HG03066 (cell line): ENCODE results near the gene C13orf46.
"Not testable (repeated sequence)": the region's sequence is repeated elsewhere in the genome, so short reads cannot be mapped to it uniquely, and the experiment has no call there.

ENCODE experiments used
- ATAC-seq: cut with Tn5 transposase; IDR thresholded peaks from one replicate; pipeline ENCODE4 v1.9.1; 2021; ENCODE audit warnings: low read depth; ENCODE audit not compliant: unreplicated experiment

Gene C13orf46

GRCh38 chr13:113914333-113915011 is 59.4 kb downstream of the C13orf46 start:
- ATAC-seq = no peak

GRCh38 chr13:113913838-113914237 is 60.0 kb downstream of the C13orf46 start:
- not testable (repeated sequence) for ATAC-seq

- ATAC-seq = not testable (repeated sequence)
Measured at GRCh38 chr13:113913408-113913807, 60.5 kb downstream of the C13orf46 start.

- no peak for ATAC-seq
Measured at GRCh38 chr13:113912596-113912995, 61.3 kb downstream of the C13orf46 start.

GRCh38 chr13:113907635-113908617 is 66.0 kb downstream of the C13orf46 start:
- ATAC-seq = no peak

GRCh38 chr13:113906571-113906970 is 67.3 kb downstream of the C13orf46 start:
- no peak for ATAC-seq

- ATAC-seq = no peak
Measured at GRCh38 chr13:113905942-113906341, 67.9 kb downstream of the C13orf46 start.

- ATAC-seq = no peak
Measured at GRCh38 chr13:113905018-113905417, 68.9 kb downstream of the C13orf46 start.

- ATAC-seq = no peak
Measured at GRCh38 chr13:113904411-113904810, 69.5 kb downstream of the C13orf46 start.

GRCh38 chr13:113903912-113904311 is 70.0 kb downstream of the C13orf46 start:
- ATAC-seq = no peak
